Stromal cell of bone marrow (primary cell): Measurements from ENCODE around the gene NAPB.
A peak's percentile ranks its signal among the peaks of the same experiment; 100 is the strongest.
"Not testable (repeated sequence)": the region's sequence is repeated elsewhere in the genome, so short reads cannot be mapped to it uniquely, and the experiment has no call there.

Experiments used
- DNase-seq: peaks from one replicate; pipeline ENCODE4 v3.0.0-alpha.2; 2012; ENCODE audit warnings: low read depth

The NAPB gene

GRCh38 chr20:23420943-23421931, at the start of gene NAPB:
Gene NAPB (minus strand): TSS chr20:23421488. CDS start chr20:23421402, 86 bp downstream.
- DNase-seq = peak; percentile 87

- DNase-seq = not testable (repeated sequence)
Measured at GRCh38 chr20:23466961-23467360, 45.7 kb upstream of the NAPB start.

- no peak for DNase-seq
Measured at GRCh38 chr20:23461180-23461579, 39.9 kb upstream of the NAPB start.

- no peak for DNase-seq
Measured at GRCh38 chr20:23459461-23460150, 38.3 kb upstream of the NAPB start.

GRCh38 chr20:23456873-23457272, 35.6 kb upstream of the NAPB start:
- no peak for DNase-seq

GRCh38 chr20:23456409-23456808, 35.1 kb upstream of the NAPB start:
- DNase-seq = no peak

GRCh38 chr20:23455639-23456038, 34.4 kb upstream of the NAPB start:
- DNase-seq = no peak

GRCh38 chr20:23454816-23455215, 33.5 kb upstream of the NAPB start:
- no peak for DNase-seq

GRCh38 chr20:23453549-23454543, 32.6 kb upstream of the NAPB start:
- DNase-seq = no peak

- DNase-seq = no peak
Measured at GRCh38 chr20:23452776-23453175, 31.5 kb upstream of the NAPB start, which contains the start of gene CST11. Gene CST11 (minus strand): TSS chr20:23452876. CDS start chr20:23452811, 65 bp downstream.

- no peak for DNase-seq
Measured at GRCh38 chr20:23451956-23452487, 30.7 kb upstream of the NAPB start.

- no peak for DNase-seq
Measured at GRCh38 chr20:23450877-23451276, 29.6 kb upstream of the NAPB start.

- DNase-seq = no peak
Measured at GRCh38 chr20:23449421-23449820, 28.1 kb upstream of the NAPB start.

GRCh38 chr20:23448167-23448566, 26.9 kb upstream of the NAPB start:
- DNase-seq = no peak

- peak; percentile 3 for DNase-seq
Measured at GRCh38 chr20:23446505-23446904, 25.2 kb upstream of the NAPB start.

- DNase-seq = peak; percentile 53
Measured at GRCh38 chr20:23445596-23446217, 24.4 kb upstream of the NAPB start.

GRCh38 chr20:23444859-23445258, 23.6 kb upstream of the NAPB start:
- no peak for DNase-seq

- no peak for DNase-seq
Measured at GRCh38 chr20:23442436-23442835, 21.1 kb upstream of the NAPB start.

GRCh38 chr20:23441850-23442313, 20.6 kb upstream of the NAPB start:
- peak; percentile 53 for DNase-seq

- DNase-seq = no peak
Measured at GRCh38 chr20:23440004-23440403, 18.7 kb upstream of the NAPB start.

- DNase-seq = no peak
Measured at GRCh38 chr20:23438661-23439060, 17.4 kb upstream of the NAPB start.
